GM12875 (cell line): ENCODE data around the gene ATXN2.

Source experiments
- H3K4me3 ChIP-seq: one replicate; pipeline ENCODE4 v1.5.1; 2011; ENCODE audit warnings: low read depth, low read length, control low read depth
- CTCF ChIP-seq: IDR thresholded peaks from 2 replicates; pipeline ENCODE4 v1.5.1; 2011; ENCODE audit warnings: low read depth, mild to moderate bottlenecking, control low read depth, inconsistent platforms, low read length, moderate library complexity, borderline replicate concordance; ENCODE audit not compliant: insufficient read depth

Gene ATXN2

GRCh38 chr12:111457577-111457976 lies 141.5 kb downstream of the ATXN2 start:
- no peak for TF ChIP-seq CTCF
- H3K4me3 ChIP-seq, result no peak overlapping the region

GRCh38 chr12:111457071-111457470 lies 142.0 kb downstream of the ATXN2 start:
- TF ChIP-seq CTCF, result no peak
- H3K4me3 ChIP-seq, result no peak overlapping the region

- no peak for TF ChIP-seq CTCF
- H3K4me3 ChIP-seq, result no peak overlapping the region
These were observed 143.4 kb downstream of the ATXN2 start for GRCh38 chr12:111455448-111456320.

GRCh38 chr12:111454716-111455447 lies 144.2 kb downstream of the ATXN2 start:
- TF ChIP-seq CTCF, result no peak
- H3K4me3 ChIP-seq, result no peak overlapping the region

- TF ChIP-seq CTCF, result no peak
- H3K4me3 ChIP-seq, result no peak overlapping the region
These were observed 144.8 kb downstream of the ATXN2 start for GRCh38 chr12:111454311-111454710.

GRCh38 chr12:111453071-111453989 lies 145.8 kb downstream of the ATXN2 start:
- TF ChIP-seq CTCF, result no peak
- H3K4me3 ChIP-seq, result no peak overlapping the region
